ENCODE results near the gene CPSF4.

CPSF4 gene

GRCh38 chr7:99449326-99449725 lies 10.6 kb downstream of the CPSF4 start:
- H3K36me3 ChIP-seq (ENCODE audit: control insufficient read depth, insufficient read depth, low read length) = no peaks in the 10 kb centered on the region
- no peak overlapping the region for H3K4me2 ChIP-seq (ENCODE audit: low read length)
- no peaks in the 10 kb centered on the region for H3K4me1 ChIP-seq

GRCh38 chr7:99451936-99452335 lies 13.2 kb downstream of the CPSF4 start:
- H3K9me3 ChIP-seq (ENCODE audit: control insufficient read depth, low read length) = no peaks in the 10 kb centered on the region
- no peak overlapping the region for H3K4me2 ChIP-seq (ENCODE audit: low read length)
- no peak overlapping the region for H2AFZ ChIP-seq
- no peak for TF ChIP-seq CTCF (IDR thresholded peaks at IDR 0.05)
- no peak overlapping the region for H3K9ac ChIP-seq
- H3K27me3 ChIP-seq (ENCODE audit: control insufficient read depth, insufficient read depth, low read length) = no peaks in the 10 kb centered on the region
- no peaks in the 10 kb centered on the region for H3K36me3 ChIP-seq (ENCODE audit: control insufficient read depth, insufficient read depth, low read length)
- H3K4me1 ChIP-seq = no peaks in the 10 kb centered on the region
- no peak overlapping the region for H3K27ac ChIP-seq
- H3K4me3 ChIP-seq (ENCODE audit: low read depth, low read length) = no peak overlapping the region
- peaks cover 19% of the 10 kb centered on the region for H3K79me2 ChIP-seq

More at GRCh38 chr7:99449326-99449725, 10.6 kb downstream of the CPSF4 start:
- Histone ChIP-seq H3K27ac (no peak overlapping the region), H3K9ac (no peak overlapping the region), H2AFZ (no peak overlapping the region), H3K9me3 (ENCODE audit: control insufficient read depth, low read length) (no peaks in the 10 kb centered on the region), H3K4me3 (ENCODE audit: low read depth, low read length) (no peak overlapping the region), H3K27me3 (ENCODE audit: control insufficient read depth, insufficient read depth, low read length) (no peaks in the 10 kb centered on the region), H3K79me2 (peaks cover 29% of the 10 kb centered on the region)
- TF ChIP-seq CTCF (IDR thresholded peaks at IDR 0.05) = no peak

GRCh38 chr7:99452541-99452940 lies 13.8 kb downstream of the CPSF4 start:
- Histone ChIP-seq H2AFZ (no peak overlapping the region), H3K79me2 (peaks cover 18% of the 10 kb centered on the region), H3K4me1 (no peaks in the 10 kb centered on the region), H3K27me3 (ENCODE audit: control insufficient read depth, insufficient read depth, low read length) (no peaks in the 10 kb centered on the region), H3K27ac (no peak overlapping the region), H3K4me2 (ENCODE audit: low read length) (no peak overlapping the region), H3K9me3 (ENCODE audit: control insufficient read depth, low read length) (no peaks in the 10 kb centered on the region), H3K9ac (no peak overlapping the region), H3K36me3 (ENCODE audit: control insufficient read depth, insufficient read depth, low read length) (no peaks in the 10 kb centered on the region), H3K4me3 (ENCODE audit: low read depth, low read length) (no peak overlapping the region)
- no peak for TF ChIP-seq CTCF (IDR thresholded peaks at IDR 0.05)

GRCh38 chr7:99453105-99453504 lies 14.4 kb downstream of the CPSF4 start:
- peaks cover 13% of the 10 kb centered on the region for H3K79me2 ChIP-seq
- no peak overlapping the region for H3K4me2 ChIP-seq (ENCODE audit: low read length)
- TF ChIP-seq CTCF (IDR thresholded peaks at IDR 0.05) = no peak
- no peaks in the 10 kb centered on the region for H3K27me3 ChIP-seq (ENCODE audit: control insufficient read depth, insufficient read depth, low read length)
- H2AFZ ChIP-seq = no peak overlapping the region
- no peaks in the 10 kb centered on the region for H3K9me3 ChIP-seq (ENCODE audit: control insufficient read depth, low read length)
- no peak overlapping the region for H3K9ac ChIP-seq
- H3K36me3 ChIP-seq (ENCODE audit: control insufficient read depth, insufficient read depth, low read length) = no peaks in the 10 kb centered on the region
- H3K4me1 ChIP-seq = no peaks in the 10 kb centered on the region
- no peak overlapping the region for H3K4me3 ChIP-seq (ENCODE audit: low read depth, low read length)
- no peak overlapping the region for H3K27ac ChIP-seq

- H3K4me2 ChIP-seq (ENCODE audit: low read length) = no peak overlapping the region
- H3K27ac ChIP-seq = no peak overlapping the region
- H2AFZ ChIP-seq = no peak overlapping the region
- no peaks in the 10 kb centered on the region for H3K36me3 ChIP-seq (ENCODE audit: control insufficient read depth, insufficient read depth, low read length)
- H3K27me3 ChIP-seq (ENCODE audit: control insufficient read depth, insufficient read depth, low read length) = no peaks in the 10 kb centered on the region
- H3K4me1 ChIP-seq = peaks cover 2% of the 10 kb centered on the region
- H3K9me3 ChIP-seq (ENCODE audit: control insufficient read depth, low read length) = no peaks in the 10 kb centered on the region
- H3K4me3 ChIP-seq (ENCODE audit: low read depth, low read length) = no peak overlapping the region
- peaks cover 25% of the 10 kb centered on the region for H3K79me2 ChIP-seq
- no peak overlapping the region for H3K9ac ChIP-seq
- no peak for TF ChIP-seq CTCF (IDR thresholded peaks at IDR 0.05)
Observed at GRCh38 chr7:99455874-99456273, 17.1 kb downstream of the CPSF4 start.

Measured in parathyroid adenoma (tissue), 2 donors.